Renal pelvis (tissue), 12 donors: ENCODE results near the gene FAM222B. TPM values are rescaled to one million over a fixed set of nuclear protein-coding genes. Genes with fewer than 3 reads are reported as not detected.

ENCODE experiments used
- DNase-seq: peaks from one replicate; pipeline ENCODE4 v3.0.0-alpha.2; 2013
- long read RNA-seq, 16 experiments: transcript quantifications; one replicate each; lab custom pipeline, GENCODE V29; 2026
- polyA plus RNA-seq, 3 donors: library from polyadenylated mRNA; unstranded; fragments of 120-200 nt; gene quantifications; one replicate each; pipeline ENCODE4 v1.2.1, GENCODE V29; 2013; ENCODE audit not compliant: insufficient read length in 3 of 3

FAM222B gene, protein sequence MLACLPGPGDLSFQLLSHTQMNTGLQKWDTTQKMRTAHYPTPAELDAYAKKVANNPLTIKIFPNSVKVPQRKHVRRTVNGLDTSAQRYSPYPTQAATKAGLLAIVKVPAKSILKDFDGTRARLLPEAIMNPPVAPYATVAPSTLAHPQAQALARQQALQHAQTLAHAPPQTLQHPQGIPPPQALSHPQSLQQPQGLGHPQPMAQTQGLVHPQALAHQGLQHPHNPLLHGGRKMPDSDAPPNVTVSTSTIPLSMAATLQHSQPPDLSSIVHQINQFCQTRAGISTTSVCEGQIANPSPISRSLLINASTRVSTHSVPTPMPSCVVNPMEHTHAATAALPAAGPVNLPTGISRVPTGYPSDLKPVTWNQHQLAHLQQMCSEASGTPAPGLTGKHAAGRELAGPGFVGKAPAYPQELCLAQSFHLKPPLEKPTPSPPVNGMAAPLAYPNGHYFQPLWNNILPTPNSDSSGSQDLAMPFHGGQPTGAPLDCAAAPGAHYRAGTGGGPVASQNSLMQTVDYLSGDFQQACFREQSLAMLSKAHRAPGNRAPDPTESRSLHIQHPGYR
- 10 to 100 TPM; 21.8 to 23.6 (median 22.8) TPM for polyA plus RNA-seq
- long read RNA-seq, donor 1, full-length matches to known transcripts, result 8 of 62 reads
- long read RNA-seq, donor 1, partial matches to known transcripts, result 38 of 62 reads
- long read RNA-seq, donor 1, other reads (novel, unspliced or antisense), result 16 of 62 reads
- long read RNA-seq, donor 2, full-length matches to known transcripts, result 5 of 105 reads
- long read RNA-seq, donor 2, partial matches to known transcripts, result 65 of 105 reads
- long read RNA-seq, donor 2, other reads (novel, unspliced or antisense), result 35 of 105 reads
- long read RNA-seq, donor 3, full-length matches to known transcripts, result 7 of 39 reads
- long read RNA-seq, donor 3, partial matches to known transcripts, result 16 of 39 reads
- long read RNA-seq, donor 3, other reads (novel, unspliced or antisense), result 16 of 39 reads
- long read RNA-seq, donor 4, full-length matches to known transcripts, result 5 of 5 reads
- long read RNA-seq, donor 4, partial matches to known transcripts, result 0 of 5 reads
- long read RNA-seq, donor 4, other reads (novel, unspliced or antisense), result 0 of 5 reads
- long read RNA-seq, donor 5, full-length matches to known transcripts, result 2 of 20 reads
- long read RNA-seq, donor 5, partial matches to known transcripts, result 5 of 20 reads
- long read RNA-seq, donor 5, other reads (novel, unspliced or antisense), result 13 of 20 reads
- long read RNA-seq, donor 6, full-length matches to known transcripts, result 11 of 44 reads
- long read RNA-seq, donor 6, partial matches to known transcripts, result 18 of 44 reads
- long read RNA-seq, donor 6, other reads (novel, unspliced or antisense), result 15 of 44 reads
- long read RNA-seq, donor 7, full-length matches to known transcripts, result 10 of 10 reads
- long read RNA-seq, donor 7, partial matches to known transcripts, result 0 of 10 reads
- long read RNA-seq, donor 7, other reads (novel, unspliced or antisense), result 0 of 10 reads
- long read RNA-seq, donor 8, result 0 reads
- long read RNA-seq, donor 9, full-length matches to known transcripts, result 8 of 8 reads
- long read RNA-seq, donor 9, partial matches to known transcripts, result 0 of 8 reads
- long read RNA-seq, donor 9, other reads (novel, unspliced or antisense), result 0 of 8 reads
- long read RNA-seq, donor 10, full-length matches to known transcripts, result 8 of 53 reads
- long read RNA-seq, donor 10, partial matches to known transcripts, result 45 of 53 reads
- long read RNA-seq, donor 10, other reads (novel, unspliced or antisense), result 0 of 53 reads
- long read RNA-seq, donor 11, full-length matches to known transcripts, result 11 of 16 reads
- long read RNA-seq, donor 11, partial matches to known transcripts, result 5 of 16 reads
- long read RNA-seq, donor 11, other reads (novel, unspliced or antisense), result 0 of 16 reads
- long read RNA-seq, donor 12, full-length matches to known transcripts, result 2 of 63 reads
- long read RNA-seq, donor 12, partial matches to known transcripts, result 42 of 63 reads
- long read RNA-seq, donor 12, other reads (novel, unspliced or antisense), result 19 of 63 reads
- long read RNA-seq, donor 13, partial matches to known transcripts, result 45 of 49 reads
- long read RNA-seq, donor 13, other reads (novel, unspliced or antisense), result 0 of 49 reads
- long read RNA-seq, donor 14, result 0 reads
- long read RNA-seq, donor 15, result 0 reads
- long read RNA-seq, donor 16, full-length matches to known transcripts, result 3 of 85 reads
- long read RNA-seq, donor 16, partial matches to known transcripts, result 65 of 85 reads
- long read RNA-seq, donor 16, other reads (novel, unspliced or antisense), result 17 of 85 reads

DNA sequence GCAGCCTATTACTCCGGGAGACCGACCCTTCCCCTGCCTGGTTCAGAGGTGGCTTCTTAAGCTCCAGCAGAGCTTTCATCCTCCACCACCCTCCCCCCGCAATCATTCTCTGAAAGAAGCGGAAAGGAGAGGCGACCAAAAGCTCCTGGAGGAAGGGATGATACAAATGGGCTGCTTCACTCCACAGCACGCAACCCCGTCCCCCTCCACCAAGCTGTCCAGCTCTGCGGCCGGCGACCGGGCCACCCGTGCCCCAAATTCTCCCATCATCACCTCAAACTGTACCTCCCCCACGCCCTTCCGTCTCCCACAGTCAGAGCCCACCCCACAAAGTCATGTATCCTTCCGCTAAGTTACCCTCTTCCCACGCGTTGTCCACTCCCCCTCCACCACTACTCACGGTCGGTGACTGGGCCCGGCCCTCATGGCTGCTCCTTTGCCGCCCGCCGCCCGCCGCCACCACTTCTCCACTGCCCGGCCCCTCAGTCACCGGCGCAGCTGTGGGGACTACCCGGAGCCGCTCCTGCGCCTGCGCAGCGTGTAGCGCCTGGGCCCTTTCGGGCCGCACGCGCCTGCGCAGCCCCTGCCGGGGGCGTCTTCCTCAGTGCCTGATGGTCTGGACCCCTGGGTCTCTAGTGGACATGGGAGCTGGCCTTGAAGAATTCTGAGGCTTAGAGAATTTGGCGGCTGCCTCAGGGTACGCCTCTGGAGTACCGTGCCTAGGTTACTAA lies at the start of gene FAM222B:
Gene FAM222B (minus strand): TSS at position 509 of the 731 bp plus-strand sequence. CDS start 76,123 bp downstream, outside the sequence.
- DNase-seq, result peak; percentile 88

GRCh38 chr17:28892024-28892423 lies 49.4 kb upstream of the FAM222B start:
- no peak for DNase-seq

DNA sequence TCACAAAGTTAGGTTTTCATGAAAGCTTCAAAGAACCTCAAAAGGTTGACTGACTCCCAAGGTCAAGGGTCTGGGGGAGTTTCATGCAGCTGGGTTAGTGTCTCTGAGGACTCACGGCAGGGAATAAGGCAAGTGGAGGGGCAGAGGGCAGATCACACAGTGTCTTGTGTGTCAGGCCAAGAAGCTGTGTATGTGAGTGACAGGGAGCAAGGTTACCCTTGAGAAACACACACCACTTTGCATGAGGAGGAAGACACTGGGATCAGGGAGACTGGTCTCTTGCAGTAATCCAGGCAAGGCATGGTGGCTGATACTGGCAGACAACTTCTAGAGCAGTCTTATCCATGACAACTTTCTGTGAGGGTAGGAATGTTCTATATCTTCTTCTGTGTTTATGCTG lies 48.6 kb upstream of the FAM222B start:
- no peak for DNase-seq

DNA sequence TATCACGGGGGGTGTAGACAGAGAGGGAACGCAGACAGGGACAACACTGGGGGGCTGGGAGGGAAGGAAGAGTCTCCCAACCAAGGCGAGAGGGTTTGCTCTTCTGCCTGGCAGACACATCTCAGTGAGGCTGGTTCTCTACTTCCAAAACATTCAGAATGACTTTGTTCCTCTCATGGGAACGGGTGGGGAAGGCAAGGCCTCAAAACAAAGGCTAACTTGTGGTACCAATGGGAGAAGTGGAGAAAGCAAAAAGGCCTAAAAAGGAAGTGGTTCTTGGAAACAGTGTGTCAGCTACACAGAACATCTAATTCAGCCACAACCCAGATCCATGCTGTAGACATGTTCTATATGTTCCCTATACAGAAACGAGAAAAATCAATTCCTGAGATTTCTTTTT lies 47.4 kb upstream of the FAM222B start:
- no peak for DNase-seq

- DNase-seq, result no peak
Observed at GRCh38 chr17:28888832-28889231, 46.2 kb upstream of the FAM222B start.

- no peak for DNase-seq
Observed at GRCh38 chr17:28887871-28888471, 45.4 kb upstream of the FAM222B start.

DNA sequence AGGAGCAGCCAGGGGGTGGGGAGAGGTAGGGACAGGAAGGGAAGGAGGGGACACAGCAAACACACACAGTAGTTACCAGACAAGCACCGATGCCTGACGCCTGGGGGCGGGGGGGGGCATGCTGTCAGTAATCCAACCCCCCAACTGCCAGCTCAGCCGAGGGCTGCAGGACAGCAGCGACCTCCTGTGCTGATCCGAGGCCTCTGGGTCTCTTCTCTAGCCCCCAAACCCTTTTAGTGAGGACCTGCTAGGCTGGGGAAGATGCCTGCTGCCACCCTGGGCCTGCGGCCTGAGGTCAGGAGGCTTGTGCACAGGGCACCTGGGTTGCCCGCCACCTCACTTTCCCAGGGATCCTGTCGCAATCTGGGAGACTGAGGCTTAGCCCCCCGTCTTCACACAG lies 43.4 kb upstream of the FAM222B start:
- DNase-seq, result no peak

DNA sequence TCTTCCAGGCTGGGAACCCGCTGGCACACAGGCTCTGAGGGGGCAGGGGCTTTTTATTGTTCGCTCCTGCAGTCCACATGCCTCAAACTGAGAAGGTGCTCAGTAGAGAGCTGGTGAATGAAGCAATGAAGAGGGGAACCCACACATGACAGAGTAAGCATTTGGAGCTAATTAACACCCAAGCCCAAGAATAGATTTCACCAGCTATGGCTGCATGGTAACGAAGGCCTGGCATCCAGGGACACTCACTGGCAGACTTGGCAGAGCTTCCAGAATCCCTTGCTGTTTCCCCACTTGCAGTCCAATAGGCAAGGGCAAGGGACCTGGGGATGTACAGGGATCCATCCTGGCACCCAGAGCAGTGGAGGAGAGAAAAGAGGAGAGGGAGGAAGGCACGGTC lies 42.8 kb upstream of the FAM222B start:
- DNase-seq, result no peak

- no peak for DNase-seq
Observed at GRCh38 chr17:28883967-28884702, 41.5 kb upstream of the FAM222B start.

- no peak for DNase-seq
Observed at GRCh38 chr17:28882154-28882895, 39.7 kb upstream of the FAM222B start.

- DNase-seq, result no peak
Observed at GRCh38 chr17:28881533-28882056, 39.0 kb upstream of the FAM222B start.

DNA sequence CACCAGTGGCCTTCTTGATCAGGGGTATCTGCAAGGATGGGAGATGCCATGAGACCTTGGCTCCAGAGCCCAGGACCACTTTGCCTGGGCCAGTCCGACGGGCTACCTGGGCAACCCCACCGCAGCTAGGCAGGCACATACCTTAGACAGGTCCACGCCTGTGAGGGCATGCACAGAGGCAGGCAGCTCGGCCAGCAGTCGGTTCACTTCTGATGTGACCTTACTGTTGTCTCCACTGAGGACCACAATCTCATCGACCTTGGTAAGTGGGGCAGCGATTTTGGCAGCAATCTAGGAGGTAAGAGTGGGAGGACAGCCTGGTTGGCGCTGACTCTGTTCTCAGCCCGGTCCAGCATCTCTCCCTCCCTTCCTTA lies 38.0 kb upstream of the FAM222B start:
- DNase-seq, result no peak

- no peak for DNase-seq
Observed at GRCh38 chr17:28879886-28880571, 37.4 kb upstream of the FAM222B start.

DNA sequence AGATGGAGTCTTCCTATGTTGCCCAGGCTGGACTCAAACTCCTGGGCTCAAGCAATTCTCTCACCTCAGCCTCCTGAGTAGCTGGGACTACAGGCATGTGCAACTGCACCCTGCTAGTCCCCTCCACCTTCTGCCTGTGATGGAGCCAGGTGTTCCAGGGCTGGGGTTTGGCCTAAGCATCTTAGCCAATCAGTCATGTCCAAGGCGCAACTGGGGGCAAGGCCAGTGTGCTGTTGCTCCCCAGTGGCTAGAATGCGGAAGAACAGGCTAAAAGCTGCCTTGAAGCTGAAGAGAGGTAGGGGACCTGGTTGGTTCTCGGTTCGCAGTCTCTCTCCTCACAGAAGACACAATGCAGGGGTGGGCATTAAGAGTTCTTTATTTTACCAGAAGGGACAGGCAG lies 36.4 kb upstream of the FAM222B start:
- no peak for DNase-seq

DNA sequence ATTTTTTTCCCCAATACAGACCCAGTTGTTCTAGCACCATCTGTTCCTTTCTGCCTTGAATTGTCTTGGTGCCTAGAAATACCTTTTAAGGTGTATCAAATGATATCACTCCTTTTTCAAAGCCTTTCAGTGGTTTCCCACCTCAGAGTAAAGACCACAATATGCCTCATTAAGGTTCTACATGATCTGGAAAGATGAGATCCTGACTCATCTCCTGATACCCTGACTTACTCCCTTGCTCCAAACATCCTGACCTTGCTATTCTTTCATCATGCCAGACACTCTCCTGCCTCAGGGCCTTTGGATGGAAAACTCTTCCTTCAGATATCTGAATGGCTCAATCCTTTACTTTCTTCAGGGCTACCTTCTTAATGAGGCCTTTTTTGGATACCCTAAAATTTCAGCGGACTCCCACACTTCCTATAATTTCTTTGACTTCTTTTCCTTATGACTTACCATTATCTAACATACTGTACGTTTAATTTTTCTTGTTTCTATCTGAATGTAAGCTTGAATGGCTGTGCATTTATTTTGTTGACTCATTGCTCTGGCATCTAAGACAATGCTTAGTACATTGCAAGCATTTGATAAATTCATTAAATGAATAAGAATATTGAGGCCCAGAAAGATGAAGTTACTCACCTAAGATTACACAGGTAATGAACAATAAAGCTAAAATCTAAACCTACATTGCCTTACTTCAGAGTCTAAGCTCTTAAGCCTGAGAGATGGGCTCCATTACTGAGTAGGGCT lies 35.7 kb upstream of the FAM222B start:
- no peak for DNase-seq
